Mesenchymal stem cell (in vitro differentiated cells and primary cell): Measurements from ENCODE around the gene CKB.

Experiments used
- DNase-seq: peaks from one replicate; pipeline ENCODE4 v3.0.0-alpha.2; 2013
- H2AFZ ChIP-seq: one replicate; pipeline ENCODE4 v1.6.1; 2013; ENCODE audit warnings: low read depth, mild to moderate bottlenecking, control low read depth, inconsistent platforms, low read length, moderate library complexity
- H2AK5ac ChIP-seq: 2 replicates; pipeline ENCODE4 v1.6.1; 2013; ENCODE audit warnings: low read length, moderate library complexity, mild to moderate bottlenecking, inconsistent platforms; ENCODE audit not compliant: severe bottlenecking
- H2BK120ac ChIP-seq: one replicate; pipeline ENCODE4 v1.6.1; 2013; ENCODE audit warnings: low read depth, mild to moderate bottlenecking, inconsistent platforms, low read length, moderate library complexity
- H2BK12ac ChIP-seq, 2 experiments: one replicate each; pipeline ENCODE4 v1.6.1; 2013; ENCODE audit warnings: inconsistent platforms in 2 of 2, low read length in 2 of 2, mild to moderate bottlenecking in 2 of 2, moderate library complexity in 2 of 2, control low read depth in 1 of 2
- H2BK15ac ChIP-seq: one replicate; pipeline ENCODE4 v1.6.1; 2013; ENCODE audit warnings: mild to moderate bottlenecking, low read depth, inconsistent platforms; ENCODE audit not compliant: poor library complexity, severe bottlenecking
- H2BK5ac ChIP-seq: 2 replicates; pipeline ENCODE4 v1.6.1; 2013; ENCODE audit warnings: low read depth, mild to moderate bottlenecking, low read length, control low read depth, inconsistent platforms; ENCODE audit not compliant: poor library complexity, severe bottlenecking
- H3K14ac ChIP-seq, 2 experiments: one replicate each; pipeline ENCODE4 v1.6.1; 2013; ENCODE audit warnings: inconsistent platforms in 2 of 2, low read length in 2 of 2, control low read depth in 1 of 2, mild to moderate bottlenecking in 1 of 2, moderate library complexity in 1 of 2
- H3K18ac ChIP-seq, 2 experiments: one replicate each; pipeline ENCODE4 v1.6.1; 2013; ENCODE audit warnings: inconsistent platforms in 2 of 2, low read length in 2 of 2, control low read depth in 1 of 2, low read depth in 1 of 2, mild to moderate bottlenecking in 1 of 2
- H3K23ac ChIP-seq, 2 experiments: one replicate each; pipeline ENCODE4 v1.6.1; 2013; ENCODE audit warnings: inconsistent platforms in 2 of 2, low read length in 2 of 2, mild to moderate bottlenecking in 2 of 2, moderate library complexity in 2 of 2, control low read depth in 1 of 2
- H3K27ac ChIP-seq: 2 replicates; pipeline ENCODE4 v1.5.1; 2013; ENCODE audit warnings: mild to moderate bottlenecking, moderate library complexity, low read length, control low read depth, inconsistent platforms; ENCODE audit not compliant: poor library complexity, severe bottlenecking
- H3K27me3 ChIP-seq, 2 experiments: 2 replicates each; pipeline versions ENCODE4 v1.6.1 to v1.7.0; 2013; ENCODE audit warnings: low read length in 2 of 2, mild to moderate bottlenecking in 2 of 2, moderate library complexity in 2 of 2, control low read depth in 1 of 2, inconsistent platforms in 1 of 2; ENCODE audit not compliant: control insufficient read depth in 1 of 2, insufficient read depth in 1 of 2
- H3K36me3 ChIP-seq, 2 experiments: 2 replicates each; pipeline versions ENCODE4 v1.6.1 to v1.7.0; 2013; ENCODE audit warnings: low read length in 2 of 2, control low read depth in 1 of 2, inconsistent platforms in 1 of 2, low read depth in 1 of 2, mild to moderate bottlenecking in 1 of 2; ENCODE audit not compliant: insufficient read depth in 2 of 2, control insufficient read depth in 1 of 2
- H3K4ac ChIP-seq, 2 experiments: one replicate each; pipeline ENCODE4 v1.6.1; 2013; ENCODE audit warnings: inconsistent platforms in 2 of 2, low read length in 2 of 2, mild to moderate bottlenecking in 2 of 2, moderate library complexity in 2 of 2, control low read depth in 1 of 2, low read depth in 1 of 2
- H3K4me1 ChIP-seq: 2 replicates; pipeline ENCODE4 v1.6.1; 2013; ENCODE audit warnings: low read depth, low read length, control low read depth; ENCODE audit not compliant: control insufficient read depth, insufficient read depth
- H3K4me2 ChIP-seq: 2 replicates; pipeline ENCODE4 v1.6.1; 2013; ENCODE audit warnings: low read length, mild to moderate bottlenecking, inconsistent platforms; ENCODE audit not compliant: poor library complexity, severe bottlenecking
- H3K4me3 ChIP-seq, 2 experiments: 2 replicates each; pipeline versions ENCODE4 v1.5.1 to v1.7.0; 2013; ENCODE audit warnings: low read length in 2 of 2, mild to moderate bottlenecking in 2 of 2, control low read depth in 1 of 2, low read depth in 1 of 2; ENCODE audit not compliant: insufficient read depth in 1 of 2
- H3K79me1 ChIP-seq: replicated peaks from 2 replicates; pipeline ENCODE4 v1.6.1; 2013; ENCODE audit warnings: mild to moderate bottlenecking, control low read depth, low read length, inconsistent platforms; ENCODE audit not compliant: poor library complexity, severe bottlenecking
- H3K9ac ChIP-seq: 2 replicates; pipeline ENCODE4 v1.7.0; 2013; ENCODE audit warnings: mild to moderate bottlenecking, low read length, moderate library complexity
- H3K9me3 ChIP-seq: 2 replicates; pipeline ENCODE4 v1.7.0; 2013; ENCODE audit warnings: mild to moderate bottlenecking, low read length; ENCODE audit not compliant: control insufficient read depth
- H4K8ac ChIP-seq: one replicate; pipeline ENCODE4 v1.6.1; 2013; ENCODE audit warnings: inconsistent platforms, mild to moderate bottlenecking, low read length, moderate library complexity
- H4K91ac ChIP-seq: one replicate; pipeline ENCODE4 v1.6.1; 2013; ENCODE audit warnings: mild to moderate bottlenecking, low read length, inconsistent platforms
- WGBS: methylation state at CpG from one replicate; pipeline ENCODE4 v1.1.7; 2013; ENCODE audit warnings: mixed read lengths; 5-methylcytosine and 5-hydroxymethylcytosine counted together

CKB gene

GRCh38 chr14:103524002-103524935, 1.6 kb upstream of the CKB start:
- H3K4me3 ChIP-seq: no peak overlapping the region
- H2AK5ac ChIP-seq: no peak overlapping the region
- no peak overlapping the region for H4K8ac ChIP-seq
- no peak overlapping the region for H3K4ac ChIP-seq
- no peak overlapping the region for H3K4me2 ChIP-seq
- peaks cover 69% of the 10 kb centered on the region for H3K4me1 ChIP-seq
- no peak overlapping the region for H3K23ac ChIP-seq
- H2BK120ac ChIP-seq: no peak overlapping the region
- H2BK15ac ChIP-seq: no peak overlapping the region
- H2BK12ac ChIP-seq: no peak overlapping the region
- no peak overlapping the region for H3K18ac ChIP-seq
- no peaks in the 10 kb centered on the region for H3K9me3 ChIP-seq
- peaks cover 10 to 15% of the 10 kb centered on the region in 2 experiments for H3K27me3 ChIP-seq
- H2BK5ac ChIP-seq: no peak overlapping the region
- no peak overlapping the region for H4K91ac ChIP-seq
- no peak overlapping the region for H3K27ac ChIP-seq
- DNase-seq: no peak
- H3K36me3 ChIP-seq: peaks cover 0 to 4% of the 10 kb centered on the region in 2 experiments
- H2AFZ ChIP-seq: no peak overlapping the region
- 73% methylated on average over 11 of the region's 12 CpGs for WGBS
- no peak overlapping the region for H3K14ac ChIP-seq
- H3K9ac ChIP-seq: no peak overlapping the region
- peaks cover 9% of the 10 kb centered on the region for H3K79me1 ChIP-seq

- H3K79me1 ChIP-seq: peaks cover 5% of the 10 kb centered on the region
Observed at GRCh38 chr14:103523575-103523954, 935 bp upstream of the CKB start.

GRCh38 chr14:103521951-103522563, 573 bp downstream of the CKB start:
- Histone ChIP-seq H3K23ac (peak overlapping the region in 1 of 2 experiments; percentile 91), H2BK5ac (no peak overlapping the region), H3K4me1 (peaks cover 70% of the 10 kb centered on the region), H4K91ac (no peak overlapping the region), H3K14ac (no peak overlapping the region), H2BK15ac (peak overlapping the region; percentile 35), H3K27ac (no peak overlapping the region), H3K9me3 (no peaks in the 10 kb centered on the region), H3K36me3 (peaks cover 0 to 4% of the 10 kb centered on the region in 2 experiments), H3K4ac (no peak overlapping the region), H2AFZ (peak overlapping the region; percentile 32), H2BK12ac (peak overlapping the region in 1 of 2 experiments; percentile 61), H3K4me2 (peak overlapping the region; percentile 83), H3K79me1 (peaks cover 2% of the 10 kb centered on the region), H3K9ac (peak overlapping the region; percentile 68), H3K4me3 (peak overlapping the region; percentile 54 to 71), H2BK120ac (no peak overlapping the region), H3K27me3 (peaks cover 10 to 15% of the 10 kb centered on the region in 2 experiments), H3K18ac (peak overlapping the region in 1 of 2 experiments; percentile 65), H2AK5ac (no peak overlapping the region), H4K8ac (peak overlapping the region; percentile 56)
- WGBS: 2% methylated on average over 44 of the region's 74 CpGs
- peak; percentile 43 for DNase-seq

More at GRCh38 chr14:103523575-103523954, 935 bp upstream of the CKB start:
- H3K4me2 ChIP-seq: no peak overlapping the region
- no peak overlapping the region for H3K27ac ChIP-seq
- no peak overlapping the region for H3K23ac ChIP-seq
- H3K14ac ChIP-seq: no peak overlapping the region
- peaks cover 0 to 4% of the 10 kb centered on the region in 2 experiments for H3K36me3 ChIP-seq
- H2BK12ac ChIP-seq: no peak overlapping the region
- H3K4ac ChIP-seq: no peak overlapping the region
- H2AK5ac ChIP-seq: no peak overlapping the region
- no peak overlapping the region for H4K8ac ChIP-seq
- H2AFZ ChIP-seq: no peak overlapping the region
- no peak for DNase-seq
- peaks cover 10 to 15% of the 10 kb centered on the region in 2 experiments for H3K27me3 ChIP-seq
- H3K4me3 ChIP-seq: no peak overlapping the region
- H2BK15ac ChIP-seq: no peak overlapping the region
- no peak overlapping the region for H3K18ac ChIP-seq
- H4K91ac ChIP-seq: no peak overlapping the region
- H2BK5ac ChIP-seq: no peak overlapping the region
- WGBS: 40% methylated on average over 10 of the region's 10 CpGs
- no peaks in the 10 kb centered on the region for H3K9me3 ChIP-seq
- H3K9ac ChIP-seq: no peak overlapping the region
- H3K4me1 ChIP-seq: peaks cover 74% of the 10 kb centered on the region
- H2BK120ac ChIP-seq: no peak overlapping the region

- 3% methylated on average over 39 of the region's 77 CpGs for WGBS
- peak overlapping the region; percentile 42 for H3K4me2 ChIP-seq
- no peak overlapping the region for H4K91ac ChIP-seq
- H3K4me1 ChIP-seq: peaks cover 67% of the 10 kb centered on the region
- H3K36me3 ChIP-seq: peaks cover 0 to 2% of the 10 kb centered on the region in 2 experiments
- no peak overlapping the region for H3K4ac ChIP-seq
- H3K79me1 ChIP-seq: peaks cover 2% of the 10 kb centered on the region
- peak overlapping the region; percentile 35 for H2BK15ac ChIP-seq
- H4K8ac ChIP-seq: no peak overlapping the region
- H2AFZ ChIP-seq: peak overlapping the region; percentile 15
- no peak overlapping the region for H2BK5ac ChIP-seq
- H2AK5ac ChIP-seq: no peak overlapping the region
- no peak overlapping the region for H2BK120ac ChIP-seq
- peaks cover 10 to 15% of the 10 kb centered on the region in 2 experiments for H3K27me3 ChIP-seq
- no peak overlapping the region for H3K27ac ChIP-seq
- DNase-seq: no peak
- H3K14ac ChIP-seq: peak overlapping the region in 1 of 2 experiments; percentile 19
- peak overlapping the region; percentile 54 to 71 for H3K4me3 ChIP-seq
- no peak overlapping the region for H2BK12ac ChIP-seq
- no peaks in the 10 kb centered on the region for H3K9me3 ChIP-seq
- no peak overlapping the region for H3K18ac ChIP-seq
- peak overlapping the region; percentile 43 for H3K9ac ChIP-seq
- no peak overlapping the region for H3K23ac ChIP-seq
Observed at GRCh38 chr14:103521438-103521950, 1.1 kb downstream of the CKB start.
